IMR-90 (cell line): ENCODE data around the gene RASGRP1. TPM values are rescaled to one million over a fixed set of nuclear protein-coding genes. Genes with fewer than 3 reads are reported as not detected.
A peak's percentile ranks its signal among the peaks of the same experiment; 100 is the strongest.

Experiments
- ATAC-seq: fragments of 200-7000 bp; cut with Tn5 transposase; 2 replicates; pipeline ENCODE4 v1.9.1; 2020; ENCODE audit warnings: low read depth, mild to moderate bottlenecking, moderate library complexity
- BruUV-seq: library from RNA; stranded (reverse); fragments of 400-500 nt; replicated peaks from 2 replicates; lab custom pipeline; 2021; lab: Mats Ljungman, UMichigan
- CTCF ChIA-PET: fragments of 300-600 bp; formaldehyde crosslinking; extraction: SDS; loops from one replicate; lab custom pipeline; 2021; ENCODE audit warnings: antibody characterized with exemption; lab: Yijun Ruan, JAX
- POLR2A ChIA-PET: fragments of 300-600 bp; sonication (Branson Sonifier 250); formaldehyde crosslinking; loops from one replicate; lab custom pipeline; 2022; ENCODE audit warnings: antibody characterized with exemption; ENCODE audit not compliant: unreplicated experiment; lab: Charles Lee
- DNase-seq: peaks from one replicate; pipeline ENCODE4 v3.0.0; 2013
- H2AFZ ChIP-seq: replicated peaks from 2 replicates; pipeline ENCODE3; 2013; ENCODE audit warnings: low read length, mild to moderate bottlenecking; ENCODE audit not compliant: poor library complexity
- H2AK5ac ChIP-seq: 2 replicates; pipeline ENCODE4 v1.6.1; 2013; ENCODE audit warnings: low read depth, low read length, inconsistent platforms
- H2AK9ac ChIP-seq: replicated peaks from 2 replicates; pipeline ENCODE3; 2013; ENCODE audit warnings: mild to moderate bottlenecking, low read depth, low read length, moderate library complexity; ENCODE audit not compliant: poor library complexity
- H2BK120ac ChIP-seq: 2 replicates; pipeline ENCODE4 v1.6.1; 2013; ENCODE audit warnings: low read depth, low read length, inconsistent platforms
- H2BK15ac ChIP-seq: 3 replicates; pipeline ENCODE4 v1.6.1; 2013; ENCODE audit warnings: low read depth, low read length, inconsistent platforms
- H2BK20ac ChIP-seq: 2 replicates; pipeline ENCODE4 v1.6.1; 2013; ENCODE audit warnings: low read depth, mild to moderate bottlenecking, inconsistent platforms, low read length, moderate library complexity
- H2BK5ac ChIP-seq: 2 replicates; pipeline ENCODE4 v1.6.1; 2013; ENCODE audit warnings: mild to moderate bottlenecking, low read depth, low read length, inconsistent platforms; ENCODE audit not compliant: poor library complexity, severe bottlenecking
- H3K14ac ChIP-seq: replicated peaks from 2 replicates; pipeline ENCODE4 v1.6.1; 2013; ENCODE audit warnings: low read depth, low read length, inconsistent platforms
- H3K18ac ChIP-seq: 2 replicates; pipeline ENCODE4 v1.6.1; 2013; ENCODE audit warnings: low read depth, low read length, control low read depth
- H3K23ac ChIP-seq: 2 replicates; pipeline ENCODE4 v1.6.1; 2013; ENCODE audit warnings: low read depth, low read length, inconsistent platforms
- H3K27ac ChIP-seq: 2 replicates; pipeline ENCODE4 v1.5.1; 2013; ENCODE audit warnings: mild to moderate bottlenecking, control low read depth, low read length; ENCODE audit not compliant: insufficient read depth
- H3K27me3 ChIP-seq: 2 replicates; pipeline ENCODE4 v1.6.1; 2013; ENCODE audit warnings: low read length; ENCODE audit not compliant: control insufficient read depth, insufficient read depth
- H3K36me3 ChIP-seq: 2 replicates; pipeline ENCODE4 v1.6.1; 2013; ENCODE audit warnings: low read length, mixed read lengths; ENCODE audit not compliant: control insufficient read depth, insufficient read depth
- H3K4ac ChIP-seq: 2 replicates; pipeline ENCODE4 v1.6.1; 2013; ENCODE audit warnings: low read depth, low read length, inconsistent platforms
- H3K4me1 ChIP-seq: 2 replicates; pipeline ENCODE4 v1.6.1; 2013; ENCODE audit warnings: low read length, mixed read lengths; ENCODE audit not compliant: control insufficient read depth, insufficient read depth
- H3K4me2 ChIP-seq: 2 replicates; pipeline ENCODE4 v1.6.1; 2013; ENCODE audit warnings: low read depth, mild to moderate bottlenecking, control low read depth, low read length, moderate library complexity
- H3K4me3 ChIP-seq: 2 replicates; pipeline ENCODE4 v1.5.1; 2013; ENCODE audit warnings: low read depth, mild to moderate bottlenecking, control low read depth, low read length, moderate library complexity; ENCODE audit not compliant: insufficient read depth
- H3K56ac ChIP-seq: 2 replicates; pipeline ENCODE4 v1.6.1; 2013; ENCODE audit warnings: low read length, inconsistent platforms; ENCODE audit not compliant: insufficient read depth; ENCODE audit errors: extremely low read depth
- H3K79me1 ChIP-seq, 2 experiments: 2 replicates each; pipeline ENCODE4 v1.6.1; 2013; ENCODE audit warnings: low read length in 2 of 2, inconsistent platforms in 1 of 2, low read depth in 1 of 2
- H3K9ac ChIP-seq: 2 replicates; pipeline ENCODE4 v1.6.1; 2013; ENCODE audit warnings: low read depth, low read length, control low read depth
- H3K9me1 ChIP-seq: 2 replicates; pipeline ENCODE4 v1.6.1; 2013; ENCODE audit warnings: low read length, inconsistent platforms; ENCODE audit not compliant: insufficient read depth
- H3K9me3 ChIP-seq: 2 replicates; pipeline ENCODE4 v1.6.1; 2013; ENCODE audit warnings: low read length; ENCODE audit not compliant: control insufficient read depth, insufficient read depth
- H4K20me1 ChIP-seq: 2 replicates; pipeline ENCODE4 v1.6.1; 2013; ENCODE audit warnings: low read length, inconsistent platforms; ENCODE audit not compliant: insufficient read depth
- H4K5ac ChIP-seq: 2 replicates; pipeline ENCODE4 v1.6.1; 2013; ENCODE audit warnings: mild to moderate bottlenecking, low read depth, low read length, control low read depth
- H4K8ac ChIP-seq, 2 experiments: 2 replicates each; pipeline ENCODE4 v1.6.1; 2013; ENCODE audit warnings: low read depth in 2 of 2, low read length in 2 of 2, control low read depth in 1 of 2, inconsistent platforms in 1 of 2
- H4K91ac ChIP-seq: 2 replicates; pipeline ENCODE4 v1.6.1; 2013; ENCODE audit warnings: low read depth, low read length, inconsistent platforms; ENCODE audit not compliant: insufficient read depth
- MXI1 ChIP-seq: IDR thresholded peaks from 2 replicates; pipeline ENCODE4 v1.6.1; 2012; ENCODE audit warnings: low read depth, mild to moderate bottlenecking, low read length, moderate library complexity, borderline replicate concordance
- USF2 ChIP-seq: fragments of 150-350 bp; IDR thresholded peaks from 2 replicates; pipeline ENCODE4 v1.6.1; 2017; ENCODE audit warnings: mild to moderate bottlenecking, antibody characterized with exemption, low read length, low read depth
- WGBS, 2 experiments: methylation state at CpG; one replicate each; pipeline versions ENCODE4 v1.1.5 to v1.1.7; 2013; ENCODE audit warnings: missing lambda C conversion rate in 2 of 2; ENCODE audit not compliant: insufficient read length in 1 of 2; ENCODE audit errors: extremely low coverage in 2 of 2; 5-methylcytosine and 5-hydroxymethylcytosine counted together
- dilution Hi-C: fragments of 300-500 bp; cut with HindIII; formaldehyde crosslinking; loops from one replicate; pipeline ENCODE4 v1.14.3; 2018; ENCODE audit warnings: low sequenced_read_pairs; ENCODE audit not compliant: unreplicated experiment
- in situ Hi-C: fragments of 300-500 bp; cut with MboI; formaldehyde crosslinking; loops from 3 replicates; pipeline ENCODE4 v1.14.3; 2019; ENCODE audit warnings: low sequenced_read_pairs, inconsistent platforms, mixed read lengths
- intact Hi-C: fragments of 100-400 bp; cut with micrococcal nuclease; formaldehyde crosslinking; loops from 2 replicates; pipeline ENCODE4 v1.10.0; 2022
- polyA plus RNA-seq, 3 experiments: library from polyadenylated mRNA; depleted of rRNA; stranded (reverse); fragments of >200 nt; gene quantifications; 2 replicates each; pipeline ENCODE4 v1.2.3, GENCODE V29; 2012; ENCODE audit warnings: low replicate concordance in 1 of 3
- total RNA-seq: library from RNA; depleted of rRNA; stranded (reverse); fragments of >200 nt; gene quantifications from 2 replicates; pipeline ENCODE4 v1.2.3, GENCODE V29; 2012

The RASGRP1 gene
- total and polyA plus RNA-seq, 2 of the 4 experiments (the other 2 are of a cell fraction): 1.4 to 3.2 TPM

- peak; percentile 70 for DNase-seq
Measured at GRCh38 chr15:38547255-38547997, 17.2 kb downstream of the RASGRP1 start.

More at GRCh38 chr15:38547255-38547997, 17.2 kb downstream of the RASGRP1 start:
- 83% methylated on average over 2 of the region's 10 CpGs; no CpG with 5 or more reads in 1 of the 2 experiments for WGBS, 2 experiments
- dilution Hi-C loops (no loop called here), in situ Hi-C loops (no loop called here), intact Hi-C loops (loop anchor here (5.0 kb wide), 2 partner anchors 55 to 70 kb away; no protein-coding TSS in a partner anchor)
- Histone ChIP-seq H3K27ac (no peak overlapping the region), H3K4me2 (no peak overlapping the region), H3K4me1 (peaks cover 4% of the 10 kb centered on the region; the same call in 1 of the 2 replicates), H2BK15ac (no peak overlapping the region), H3K56ac (no peak overlapping the region), H3K9me3 (no peaks in the 10 kb centered on the region), H2BK20ac (peak overlapping the region; percentile 7; the same call in 1 of the 2 replicates), H3K23ac (no peak overlapping the region), H3K18ac (peak overlapping the region; percentile 5; the same call in 1 of the 2 replicates), H2BK5ac (no peak overlapping the region), H2BK120ac (no peak overlapping the region), H3K9ac (no peak overlapping the region), H4K20me1 (no peaks in the 10 kb centered on the region), H4K8ac (peak overlapping the region; percentile 19 to 20; a peak in 1 of 4 replicates), H4K5ac (no peak overlapping the region), H2AK9ac (no peak overlapping the region), H3K4ac (no peak overlapping the region), H4K91ac (no peak overlapping the region), H3K36me3 (no peaks in the 10 kb centered on the region), H2AK5ac (no peak overlapping the region), H3K14ac (no peak overlapping the region), H3K9me1 (no peaks in the 10 kb centered on the region), H3K27me3 (no peaks in the 10 kb centered on the region), H3K4me3 (no peak overlapping the region), H3K79me1 (no peaks in the 10 kb centered on the region), H2AFZ (no peak overlapping the region)
- BruUV-seq: no TSS peak
- no peak for TF ChIP-seq MXI1
- peak; percentile 47 for TF ChIP-seq USF2
- no peak for ATAC-seq
- ChIA-PET POLR2A (no interaction called here), CTCF (no interaction called here)
